GM10248 (cell line): ENCODE results near the gene ILRUN.
"Not testable (repeated sequence)": the region's sequence is repeated elsewhere in the genome, so short reads cannot be mapped to it uniquely, and the experiment has no call there.

Source experiments
- CTCF ChIA-PET: fragments of 300-600 bp; sonication (Branson Sonifier 250); formaldehyde crosslinking; extraction: SDS; loops from one replicate; lab custom pipeline; 2021; ENCODE audit warnings: antibody characterized with exemption; lab: Yijun Ruan, JAX
- POLR2A ChIA-PET: fragments of 350-650 bp; sonication (Branson Sonifier 250); formaldehyde crosslinking; extraction: SDS; loops from one replicate; lab custom pipeline; 2020; ENCODE audit warnings: antibody characterized with exemption; lab: Yijun Ruan, JAX
- DNase-seq: peaks from one replicate; pipeline ENCODE4 v3.0.0; 2012; ENCODE audit errors: extremely low spot score
- CTCF ChIP-seq: IDR thresholded peaks from 2 replicates; pipeline ENCODE4 v1.5.1; 2012; ENCODE audit warnings: mild to moderate bottlenecking, low read depth; ENCODE audit errors: extremely low read depth, missing control alignments, control extremely low read depth

ILRUN gene

GRCh38 chr6:34731393-34732060, 35.0 kb upstream of the ILRUN start:
- ChIA-PET CTCF (interaction anchor here (1.3 to 1.6 kb wide), 2 partner anchors 11 to 28 kb away, joined by 3 to 4 read pairs; no protein-coding TSS in a partner anchor), POLR2A (no interaction called here)
- DNase-seq: no peak
- no peak for TF ChIP-seq CTCF

GRCh38 chr6:34729631-34730470, 33.3 kb upstream of the ILRUN start:
- no peak for DNase-seq
- no peak for TF ChIP-seq CTCF
- ChIA-PET POLR2A (no interaction called here), CTCF (no interaction called here)

- CTCF ChIA-PET: no interaction called here
- POLR2A ChIA-PET: no interaction called here
- DNase-seq: no peak
- TF ChIP-seq CTCF: no peak
Observed at GRCh38 chr6:34726055-34726454, 29.5 kb upstream of the ILRUN start.

- ChIA-PET POLR2A (interaction anchor here (0.6 kb wide), 1 partner anchor 110 kb away, joined by 5 read pairs; no protein-coding TSS in a partner anchor), CTCF (no interaction called here)
- DNase-seq: no peak
- TF ChIP-seq CTCF: no peak
Observed at GRCh38 chr6:34723203-34723602, 26.6 kb upstream of the ILRUN start.

GRCh38 chr6:34722451-34722850, 25.9 kb upstream of the ILRUN start:
- CTCF ChIA-PET: no interaction called here
- no peak for DNase-seq
- TF ChIP-seq CTCF: no peak
- POLR2A ChIA-PET: no interaction called here

DNA sequence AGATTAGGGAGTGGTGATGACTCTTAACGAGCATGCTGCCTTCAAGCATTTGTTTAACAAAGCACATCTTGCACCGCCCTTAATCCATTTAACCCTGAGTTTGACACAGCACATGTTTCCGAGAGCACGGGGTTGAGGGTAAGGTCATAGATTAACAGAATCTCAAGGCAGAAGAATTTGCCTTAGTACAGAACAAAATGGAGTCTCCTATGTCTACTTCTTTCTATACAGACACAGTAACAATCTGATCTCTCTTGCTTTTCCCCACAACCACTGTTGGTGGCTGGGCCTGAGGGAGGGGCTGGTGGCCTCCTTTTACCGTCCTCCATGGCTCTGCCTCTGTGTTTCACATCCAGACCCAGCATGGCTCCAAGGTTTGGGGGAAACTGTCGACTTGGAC, 23.6 kb upstream of the ILRUN start:
- CTCF ChIA-PET: interaction anchor here (1.0 kb wide), 1 partner anchor 11 kb away, joined by 3 read pairs; no protein-coding TSS in a partner anchor
- POLR2A ChIA-PET, DNase-seq: not testable (repeated sequence)

- POLR2A ChIA-PET, CTCF ChIA-PET, DNase-seq: not testable (repeated sequence)
Observed at GRCh38 chr6:34719646-34720045, 23.1 kb upstream of the ILRUN start.
